Measurements from ENCODE around the gene PDE6D.

Gene PDE6D

DNA sequence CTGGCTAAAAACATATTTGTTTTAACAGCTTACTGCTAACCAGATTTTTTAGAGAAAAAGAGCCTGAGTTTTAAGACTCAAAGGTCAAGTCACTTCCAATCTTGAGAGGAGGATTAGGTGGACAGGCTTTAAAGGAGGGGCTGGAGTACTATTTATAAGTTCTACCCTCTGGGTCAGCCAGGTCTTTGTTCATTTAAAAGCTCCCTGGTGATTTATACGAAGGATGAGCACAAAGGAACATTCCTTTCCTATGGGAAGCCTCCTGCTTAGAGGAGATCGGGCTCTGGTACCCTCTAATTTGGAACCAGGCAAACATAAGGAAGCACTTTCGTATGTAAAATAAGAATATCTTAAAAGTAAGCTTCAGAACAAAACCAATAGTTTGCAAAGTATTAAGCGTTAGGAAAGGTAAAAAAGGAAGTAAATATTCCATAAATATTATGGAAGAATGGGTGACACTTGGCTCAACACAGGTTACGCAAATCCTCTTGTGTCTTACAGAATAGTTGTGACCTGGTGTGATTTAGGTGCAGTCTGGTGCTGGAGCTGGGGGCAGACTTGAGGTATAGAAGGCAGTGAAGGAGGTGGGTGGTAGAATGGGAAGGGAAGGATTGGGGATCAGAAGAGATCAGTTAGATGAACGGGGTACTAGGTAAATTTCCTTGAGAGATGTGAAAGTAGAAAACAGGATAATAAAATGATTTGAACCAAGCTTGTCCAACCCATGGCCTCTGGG lies 35.6 kb downstream of the PDE6D start:
- ATAC-seq: no peak
- Mint-ChIP-seq H3K9me3 (no peaks in the 10 kb centered on the region), H3K27ac (no peak overlapping the region), H3K27me3 (no peaks in the 10 kb centered on the region), H3K4me3 (no peak overlapping the region), H3K4me1 (no peaks in the 10 kb centered on the region)
- DNase-seq: no peak

DNA sequence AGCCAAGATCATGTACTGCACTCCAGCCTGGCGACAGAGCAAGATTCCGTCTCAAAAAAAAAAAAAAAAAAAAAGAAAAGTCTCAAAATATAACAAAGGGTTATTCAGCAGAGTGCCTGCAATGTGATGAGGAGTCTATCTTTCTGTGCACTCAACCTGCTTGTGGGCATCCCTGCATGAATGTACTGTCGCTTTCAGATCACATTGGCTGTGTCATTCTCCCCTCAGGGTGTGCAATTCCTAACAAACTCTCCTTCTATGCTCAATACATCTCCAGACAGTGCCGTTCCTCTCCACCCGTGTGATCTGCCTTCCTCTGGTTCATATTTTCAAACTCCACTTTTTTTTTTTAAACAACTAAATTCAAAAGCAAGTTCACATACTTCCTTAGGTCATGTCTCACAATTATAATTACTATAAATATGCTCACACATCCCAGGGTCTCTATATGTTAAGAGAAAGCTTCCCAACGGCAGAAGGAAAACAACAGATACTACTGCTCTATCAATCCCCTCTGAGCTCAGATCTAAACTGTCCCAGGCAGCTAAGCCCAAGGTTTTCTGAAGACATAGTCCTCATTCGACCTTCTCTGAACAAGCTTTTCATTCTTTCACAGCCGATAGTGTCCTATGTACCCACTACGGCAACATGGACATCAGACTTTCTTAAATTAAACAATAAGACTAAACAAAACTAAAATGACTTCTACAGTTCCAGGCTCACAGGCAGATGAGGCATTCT lies 37.5 kb downstream of the PDE6D start:
- ATAC-seq (no peak), DNase-seq (no peak)
- no peaks in the 10 kb centered on the region for H3K27me3 Mint-ChIP-seq
- no peak overlapping the region for H3K27ac Mint-ChIP-seq
- no peaks in the 10 kb centered on the region for H3K4me1 Mint-ChIP-seq
- no peaks in the 10 kb centered on the region for H3K9me3 Mint-ChIP-seq
- no peak overlapping the region for H3K4me3 Mint-ChIP-seq

GRCh38 chr2:231737761-231738160 lies 43.3 kb downstream of the PDE6D start:
- Mint-ChIP-seq H3K4me3 (no peak overlapping the region), H3K9me3 (no peaks in the 10 kb centered on the region)
- no peak for ATAC-seq

DNA sequence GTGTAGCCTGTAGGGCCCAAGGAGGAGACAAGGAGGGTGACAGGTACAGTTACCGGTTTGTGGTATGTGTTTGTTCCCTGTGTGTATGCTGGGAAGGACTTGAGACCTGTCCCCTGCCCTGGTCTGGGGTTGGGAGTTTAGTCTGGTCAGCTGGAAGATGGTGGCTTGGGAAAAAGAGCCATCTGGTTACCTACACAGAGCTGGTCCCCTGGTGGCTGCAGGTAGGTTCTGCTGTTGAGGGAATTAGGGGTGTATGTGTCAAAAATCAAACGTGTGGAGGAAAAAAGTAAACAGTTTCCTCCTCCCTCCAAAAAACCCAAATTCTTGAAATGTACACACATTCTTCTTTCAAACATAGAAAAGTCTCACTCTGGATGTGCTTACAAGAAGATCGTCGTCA lies 48.5 kb downstream of the PDE6D start:
- H3K27me3 Mint-ChIP-seq: no peaks in the 10 kb centered on the region
- no peaks in the 10 kb centered on the region for H3K9me3 Mint-ChIP-seq

More at GRCh38 chr2:231737761-231738160, 43.3 kb downstream of the PDE6D start:
- no peaks in the 10 kb centered on the region for H3K27me3 Mint-ChIP-seq
- no peak overlapping the region for H3K27ac Mint-ChIP-seq
- DNase-seq: no peak
- H3K4me1 Mint-ChIP-seq: no peaks in the 10 kb centered on the region

DNA sequence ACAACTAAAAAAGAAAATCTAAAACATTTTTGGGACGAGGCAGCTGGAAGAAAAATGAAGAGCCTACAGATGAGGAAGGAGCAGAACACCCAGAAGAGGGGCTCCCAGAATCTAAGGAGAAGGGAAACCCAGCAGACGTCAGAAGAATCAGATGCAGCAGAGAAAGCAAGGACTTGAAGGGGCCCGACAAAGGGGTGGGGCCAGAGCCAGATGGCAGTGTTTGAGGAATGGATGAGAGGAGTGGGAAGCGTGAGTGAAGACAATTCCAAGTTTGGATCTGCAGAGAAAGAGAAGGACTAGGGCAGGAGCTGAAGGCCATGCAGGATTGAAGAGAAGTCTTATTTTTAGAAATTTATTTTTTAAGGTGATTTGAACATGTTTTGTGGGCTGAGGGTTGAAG lies 53.5 kb downstream of the PDE6D start:
- Mint-ChIP-seq H3K27me3 (no peaks in the 10 kb centered on the region), H3K27ac (no peak overlapping the region), H3K4me1 (no peaks in the 10 kb centered on the region), H3K4me3 (no peak overlapping the region), H3K9me3 (no peaks in the 10 kb centered on the region)
- DNase-seq (no peak), ATAC-seq (no peak)

More for the DNA sequence above, 48.5 kb downstream of the PDE6D start:
- Mint-ChIP-seq H3K4me1 (no peaks in the 10 kb centered on the region), H3K4me3 (no peak overlapping the region), H3K27ac (no peak overlapping the region)
- ATAC-seq (no peak), DNase-seq (no peak)

DNA sequence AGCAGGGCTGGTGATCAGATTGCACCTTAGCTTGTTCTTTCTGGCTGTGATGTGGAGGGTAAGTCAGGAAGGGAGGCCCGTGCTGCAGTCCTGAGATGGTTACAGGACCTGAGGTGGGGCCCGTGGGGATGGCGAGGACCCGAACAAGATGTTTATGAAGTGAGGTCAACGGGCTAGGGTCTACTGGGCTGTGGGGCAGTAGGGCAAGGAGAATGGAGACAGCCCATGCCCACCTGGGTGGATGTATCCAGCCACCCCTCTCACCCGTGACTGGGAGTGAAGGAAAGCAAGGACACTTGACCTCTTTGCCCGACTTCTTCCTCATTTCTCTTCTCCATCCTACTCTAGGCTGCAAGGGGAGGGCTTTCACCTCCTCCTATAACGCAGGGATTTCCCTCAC lies 54.8 kb downstream of the PDE6D start:
- H3K27ac Mint-ChIP-seq: peak overlapping the region in 1 of 2 donors; percentile 54
- H3K27me3 Mint-ChIP-seq: no peaks in the 10 kb centered on the region
- H3K4me3 Mint-ChIP-seq: no peak overlapping the region
- no peaks in the 10 kb centered on the region for H3K9me3 Mint-ChIP-seq
- no peak for DNase-seq
- no peaks in the 10 kb centered on the region for H3K4me1 Mint-ChIP-seq
- no peak for ATAC-seq

- no peaks in the 10 kb centered on the region for H3K4me1 Mint-ChIP-seq
- H3K27ac Mint-ChIP-seq: no peak overlapping the region
- DNase-seq (no peak), ATAC-seq (no peak)
- H3K27me3 Mint-ChIP-seq: no peaks in the 10 kb centered on the region
- H3K9me3 Mint-ChIP-seq: no peaks in the 10 kb centered on the region
- H3K4me3 Mint-ChIP-seq: no peak overlapping the region
Observed at GRCh38 chr2:231725476-231725875, 55.6 kb downstream of the PDE6D start.

GRCh38 chr2:231722721-231723307 lies 58.3 kb downstream of the PDE6D start:
- Mint-ChIP-seq H3K4me3 (no peak overlapping the region), H3K9me3 (no peaks in the 10 kb centered on the region)
- no peak for ATAC-seq

GRCh38 chr2:231720987-231721966 lies 59.8 kb downstream of the PDE6D start:
- no peaks in the 10 kb centered on the region for H3K27me3 Mint-ChIP-seq
- peaks cover 2% of the 10 kb centered on the region for H3K4me1 Mint-ChIP-seq
- H3K9me3 Mint-ChIP-seq: no peaks in the 10 kb centered on the region
- no peak for ATAC-seq
- H3K4me3 Mint-ChIP-seq: no peak overlapping the region
- H3K27ac Mint-ChIP-seq: no peak overlapping the region
- no peak for DNase-seq

More at GRCh38 chr2:231722721-231723307, 58.3 kb downstream of the PDE6D start:
- DNase-seq: no peak
- H3K4me1 Mint-ChIP-seq: no peaks in the 10 kb centered on the region
- no peak overlapping the region for H3K27ac Mint-ChIP-seq
- no peaks in the 10 kb centered on the region for H3K27me3 Mint-ChIP-seq

GRCh38 chr2:231720292-231720986 lies 60.6 kb downstream of the PDE6D start:
- no peak overlapping the region for H3K4me3 Mint-ChIP-seq
- peaks cover 10% of the 10 kb centered on the region for H3K4me1 Mint-ChIP-seq
- ATAC-seq (no peak), DNase-seq (no peak)
- H3K27me3 Mint-ChIP-seq: no peaks in the 10 kb centered on the region
- H3K9me3 Mint-ChIP-seq: no peaks in the 10 kb centered on the region
- H3K27ac Mint-ChIP-seq: no peak overlapping the region

GRCh38 chr2:231718799-231719198 lies 62.3 kb downstream of the PDE6D start:
- ATAC-seq (no peak), DNase-seq (no peak)
- peaks cover 27% of the 10 kb centered on the region for H3K4me1 Mint-ChIP-seq
- no peaks in the 10 kb centered on the region for H3K27me3 Mint-ChIP-seq
- H3K9me3 Mint-ChIP-seq: no peaks in the 10 kb centered on the region
- no peak overlapping the region for H3K4me3 Mint-ChIP-seq
- no peak overlapping the region for H3K27ac Mint-ChIP-seq

- DNase-seq (peak in 1 of 2 donors; percentile 28), ATAC-seq (no peak)
- Mint-ChIP-seq H3K4me3 (no peak overlapping the region), H3K9me3 (no peaks in the 10 kb centered on the region), H3K27ac (no peak overlapping the region), H3K27me3 (no peaks in the 10 kb centered on the region), H3K4me1 (peaks cover 37% of the 10 kb centered on the region)
Observed at GRCh38 chr2:231717281-231718171, 63.6 kb downstream of the PDE6D start.

GRCh38 chr2:231716666-231717280 lies 64.3 kb downstream of the PDE6D start:
- Mint-ChIP-seq H3K27ac (no peak overlapping the region), H3K27me3 (no peaks in the 10 kb centered on the region), H3K4me1 (peaks cover 45% of the 10 kb centered on the region), H3K4me3 (no peak overlapping the region), H3K9me3 (no peaks in the 10 kb centered on the region)
- no peak for DNase-seq
- no peak for ATAC-seq
